Mesendoderm (in vitro differentiated cells): ENCODE measurements around the gene ZNF277.

Experiments used
- DNase-seq: peaks from one replicate; pipeline ENCODE4 v3.0.0; 2013
- H2AK5ac ChIP-seq: 2 replicates; pipeline ENCODE4 v1.6.1; 2013; ENCODE audit warnings: low read length, inconsistent platforms
- H2BK120ac ChIP-seq: 2 replicates; pipeline ENCODE4 v1.6.1; 2013; ENCODE audit warnings: low read depth, mild to moderate bottlenecking, low read length, moderate library complexity, mixed read lengths
- H2BK15ac ChIP-seq: replicated peaks from 2 replicates; pipeline ENCODE4 v1.6.1; 2013; ENCODE audit warnings: low read depth, mild to moderate bottlenecking, moderate library complexity
- H2BK5ac ChIP-seq: 2 replicates; pipeline ENCODE4 v1.6.1; 2013; ENCODE audit warnings: low read length, inconsistent platforms
- H3K18ac ChIP-seq: 2 replicates; pipeline ENCODE4 v1.6.1; 2013; ENCODE audit warnings: mild to moderate bottlenecking, low read length, mixed read lengths
- H3K23ac ChIP-seq: one replicate; pipeline ENCODE4 v1.6.1; 2013; ENCODE audit warnings: low read length
- H3K27ac ChIP-seq: 2 replicates; pipeline ENCODE4 v1.5.1; 2013; ENCODE audit warnings: low read depth, mild to moderate bottlenecking, inconsistent platforms, low read length, moderate library complexity
- H3K27me3 ChIP-seq: 2 replicates; pipeline ENCODE4 v1.6.1; 2013; ENCODE audit warnings: low read length, control low read depth, mild to moderate bottlenecking, inconsistent platforms; ENCODE audit not compliant: insufficient read depth, poor library complexity
- H3K36me3 ChIP-seq: 2 replicates; pipeline ENCODE4 v1.6.1; 2013; ENCODE audit warnings: low read length, inconsistent platforms; ENCODE audit not compliant: control insufficient read depth, insufficient read depth
- H3K4ac ChIP-seq: one replicate; pipeline ENCODE4 v1.6.1; 2013; ENCODE audit warnings: low read depth, mild to moderate bottlenecking, low read length, moderate library complexity
- H3K4me1 ChIP-seq: 2 replicates; pipeline ENCODE4 v1.6.1; 2013; ENCODE audit warnings: low read depth, low read length, inconsistent platforms; ENCODE audit not compliant: control insufficient read depth
- H3K4me2 ChIP-seq: 2 replicates; pipeline ENCODE4 v1.6.1; 2013; ENCODE audit warnings: low read length
- H3K4me3 ChIP-seq: 2 replicates; pipeline ENCODE4 v1.5.1; 2013; ENCODE audit warnings: mild to moderate bottlenecking, low read length
- H3K56ac ChIP-seq: one replicate; pipeline ENCODE4 v1.6.1; 2013; ENCODE audit warnings: low read length
- H3K79me1 ChIP-seq: 2 replicates; pipeline ENCODE4 v1.6.1; 2013; ENCODE audit warnings: low read length, inconsistent platforms
- H3K79me2 ChIP-seq: 2 replicates; pipeline ENCODE4 v1.6.1; 2013; ENCODE audit warnings: mild to moderate bottlenecking, low read length; ENCODE audit not compliant: control insufficient read depth, insufficient read depth
- H3K9ac ChIP-seq: 2 replicates; pipeline ENCODE4 v1.6.1; 2013; ENCODE audit warnings: low read length, inconsistent platforms
- H4K5ac ChIP-seq: one replicate; pipeline ENCODE4 v1.6.1; 2013; ENCODE audit warnings: low read length
- H4K8ac ChIP-seq: one replicate; pipeline ENCODE4 v1.6.1; 2013; ENCODE audit warnings: low read depth, mild to moderate bottlenecking, control low read depth, low read length, moderate library complexity
- WGBS: extraction: QIAGEN DNeasy Blood & Tissue Kit; methylation state at CpG from one replicate; pipeline ENCODE4 v1.1.7; 2013; ENCODE audit warnings: low lambda C conversion rate, missing lambda C conversion rate; ENCODE audit not compliant: insufficient coverage; ENCODE audit errors: extremely low coverage; 5-methylcytosine and 5-hydroxymethylcytosine counted together

Gene ZNF277

DNA sequence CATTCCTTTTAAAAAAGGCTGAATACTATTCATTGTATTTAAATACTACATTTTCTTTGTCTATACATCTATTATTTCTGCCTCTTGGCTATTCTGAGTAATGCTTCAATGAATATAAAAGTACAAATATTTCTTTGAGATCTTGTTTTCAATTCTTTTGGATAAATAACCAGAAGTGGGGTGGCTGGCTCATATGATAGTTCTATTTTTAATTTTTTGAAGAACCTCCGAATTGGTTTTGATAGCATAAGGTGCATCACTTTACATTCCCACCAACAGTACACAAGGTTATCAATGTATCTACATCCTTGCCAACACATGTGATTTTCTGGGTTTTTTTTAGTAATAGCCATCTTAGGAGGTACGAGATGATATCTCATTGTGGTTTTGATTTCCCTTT, 72.5 kb downstream of the ZNF277 start:
- Histone ChIP-seq H3K27ac (no peak overlapping the region), H2BK120ac (no peak overlapping the region), H2BK15ac (no peak overlapping the region), H3K4ac (no peak overlapping the region), H3K18ac (no peak overlapping the region), H3K36me3 (no peaks in the 10 kb centered on the region), H3K4me3 (no peak overlapping the region), H3K27me3 (no peaks in the 10 kb centered on the region), H2AK5ac (no peak overlapping the region), H3K9ac (no peak overlapping the region), H4K5ac (no peak overlapping the region), H3K79me2 (no peaks in the 10 kb centered on the region), H3K79me1 (peaks cover 2% of the 10 kb centered on the region), H4K8ac (no peak overlapping the region), H3K56ac (no peak overlapping the region), H3K4me2 (no peak overlapping the region), H3K23ac (no peak overlapping the region), H2BK5ac (no peak overlapping the region), H3K4me1 (no peaks in the 10 kb centered on the region)
- no peak for DNase-seq
- WGBS = no CpG with 5 or more reads among the region's 2 CpGs

DNA sequence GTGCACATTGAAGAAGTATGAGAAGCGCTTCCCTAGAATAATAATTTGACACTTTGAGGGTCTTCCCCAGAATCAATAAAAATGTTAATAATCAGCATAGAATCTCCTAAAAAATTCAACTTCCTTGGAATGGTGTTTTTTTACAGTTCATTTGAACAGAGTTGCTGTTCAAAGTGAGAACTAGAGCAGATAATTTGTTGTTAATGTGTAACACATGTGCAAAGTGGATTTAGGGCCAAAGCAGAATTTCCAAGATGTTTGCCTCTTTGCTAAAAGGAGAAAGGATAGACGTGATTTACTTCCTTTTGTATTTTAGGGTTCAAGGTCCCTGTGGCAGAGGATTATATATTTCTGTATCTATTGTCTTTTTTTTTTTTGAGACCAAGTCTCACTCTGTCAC, 73.8 kb downstream of the ZNF277 start:
- Histone ChIP-seq H3K4me1 (no peaks in the 10 kb centered on the region), H2AK5ac (no peak overlapping the region), H4K5ac (no peak overlapping the region), H2BK120ac (no peak overlapping the region), H2BK15ac (no peak overlapping the region), H3K4ac (no peak overlapping the region), H3K27me3 (no peaks in the 10 kb centered on the region), H3K4me2 (no peak overlapping the region), H3K36me3 (no peaks in the 10 kb centered on the region), H2BK5ac (no peak overlapping the region), H3K18ac (no peak overlapping the region), H3K27ac (no peak overlapping the region), H3K79me2 (no peaks in the 10 kb centered on the region), H3K79me1 (peaks cover 3% of the 10 kb centered on the region), H3K9ac (no peak overlapping the region), H4K8ac (no peak overlapping the region), H3K4me3 (no peak overlapping the region), H3K23ac (no peak overlapping the region), H3K56ac (no peak overlapping the region)
- no peak for DNase-seq
- WGBS = no CpG with 5 or more reads among the region's 2 CpGs

DNA sequence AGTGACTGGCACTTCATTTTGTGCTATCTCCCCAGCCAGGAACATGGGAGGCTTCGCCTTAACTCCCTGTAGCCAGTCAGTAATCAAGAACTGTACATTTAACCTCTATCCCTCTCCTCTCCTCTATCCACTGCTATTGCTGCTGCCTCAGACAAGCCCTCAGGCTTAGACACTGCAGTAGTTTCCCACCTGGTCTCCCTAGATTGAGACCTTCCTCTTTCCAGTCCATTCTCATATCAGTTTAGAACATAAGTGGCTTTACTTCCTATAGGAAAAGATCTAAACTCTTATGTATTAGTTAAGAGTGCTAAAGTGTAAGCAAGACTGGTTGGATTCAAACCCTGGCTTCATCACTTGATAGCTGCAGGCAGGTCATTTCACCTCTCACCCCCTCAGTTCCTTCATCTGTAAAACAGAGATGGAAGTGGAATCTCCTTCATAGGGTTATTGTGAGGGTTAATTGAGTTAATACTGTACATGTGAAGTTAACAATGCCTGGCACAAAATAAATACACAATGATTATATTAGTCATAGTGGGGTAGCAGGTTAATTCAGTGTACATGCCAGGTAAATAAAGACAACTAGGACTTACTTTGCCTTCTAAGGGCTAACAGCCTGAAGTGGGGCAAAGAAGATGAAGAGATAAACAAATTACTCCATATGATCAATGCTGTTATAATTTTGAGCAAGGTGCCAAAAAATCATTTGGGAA, 76.1 kb downstream of the ZNF277 start:
- H2AK5ac ChIP-seq = no peak overlapping the region
- no peaks in the 10 kb centered on the region for H3K79me2 ChIP-seq
- H2BK120ac ChIP-seq = no peak overlapping the region
- no peak overlapping the region for H4K5ac ChIP-seq
- H3K27me3 ChIP-seq = no peaks in the 10 kb centered on the region
- no peak overlapping the region for H3K27ac ChIP-seq
- H3K36me3 ChIP-seq = no peaks in the 10 kb centered on the region
- H2BK5ac ChIP-seq = no peak overlapping the region
- no peak overlapping the region for H3K4me2 ChIP-seq
- H3K56ac ChIP-seq = no peak overlapping the region
- no peak overlapping the region for H3K23ac ChIP-seq
- no peak overlapping the region for H2BK15ac ChIP-seq
- no peak overlapping the region for H3K18ac ChIP-seq
- H3K4ac ChIP-seq = no peak overlapping the region
- H3K9ac ChIP-seq = no peak overlapping the region
- H3K79me1 ChIP-seq = peaks cover 3% of the 10 kb centered on the region
- WGBS = no CpG with 5 or more reads among the region's 1 CpG
- no peak for DNase-seq
- H3K4me1 ChIP-seq = no peaks in the 10 kb centered on the region
- no peak overlapping the region for H4K8ac ChIP-seq
- H3K4me3 ChIP-seq = no peak overlapping the region

DNA sequence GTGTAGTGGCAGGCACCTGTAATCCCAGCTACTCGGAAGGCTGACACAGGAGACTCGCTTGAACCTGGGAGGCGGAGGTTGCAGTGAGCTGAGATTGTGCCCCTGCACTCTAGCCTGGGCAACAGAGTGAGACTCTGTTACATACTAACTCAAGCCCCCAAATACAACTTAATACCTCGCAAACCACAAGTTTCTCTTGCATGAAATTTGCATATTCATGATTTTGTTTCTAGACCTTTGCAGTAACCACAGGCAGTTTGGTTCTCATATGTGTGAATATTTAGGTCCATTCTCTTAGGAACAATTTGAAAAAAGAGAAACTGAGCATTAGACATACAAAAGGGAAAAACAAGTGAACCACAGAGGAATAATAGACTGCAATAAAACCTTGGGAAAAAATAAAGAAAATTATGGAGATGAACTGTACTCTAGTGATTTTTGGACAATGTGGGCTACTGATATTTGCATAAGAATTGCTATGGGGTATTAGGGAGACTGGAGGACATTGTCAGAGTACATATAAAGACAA, 77.0 kb downstream of the ZNF277 start:
- H3K79me2 ChIP-seq = no peaks in the 10 kb centered on the region
- H3K4me3 ChIP-seq = no peak overlapping the region
- H2BK15ac ChIP-seq = no peak overlapping the region
- DNase-seq = no peak
- H2BK120ac ChIP-seq = no peak overlapping the region
- H3K4me1 ChIP-seq = peaks cover 2% of the 10 kb centered on the region
- no peak overlapping the region for H4K8ac ChIP-seq
- H3K23ac ChIP-seq = no peak overlapping the region
- no peak overlapping the region for H2AK5ac ChIP-seq
- no peak overlapping the region for H3K9ac ChIP-seq
- no peak overlapping the region for H3K18ac ChIP-seq
- H3K4me2 ChIP-seq = no peak overlapping the region
- H3K36me3 ChIP-seq = no peaks in the 10 kb centered on the region
- H3K56ac ChIP-seq = no peak overlapping the region
- no peaks in the 10 kb centered on the region for H3K27me3 ChIP-seq
- no peak overlapping the region for H3K4ac ChIP-seq
- no peak overlapping the region for H3K27ac ChIP-seq
- H3K79me1 ChIP-seq = peaks cover 3% of the 10 kb centered on the region
- H4K5ac ChIP-seq = no peak overlapping the region
- no CpG with 5 or more reads among the region's 4 CpGs for whole genome bisulfite sequencing
- H2BK5ac ChIP-seq = no peak overlapping the region

DNA sequence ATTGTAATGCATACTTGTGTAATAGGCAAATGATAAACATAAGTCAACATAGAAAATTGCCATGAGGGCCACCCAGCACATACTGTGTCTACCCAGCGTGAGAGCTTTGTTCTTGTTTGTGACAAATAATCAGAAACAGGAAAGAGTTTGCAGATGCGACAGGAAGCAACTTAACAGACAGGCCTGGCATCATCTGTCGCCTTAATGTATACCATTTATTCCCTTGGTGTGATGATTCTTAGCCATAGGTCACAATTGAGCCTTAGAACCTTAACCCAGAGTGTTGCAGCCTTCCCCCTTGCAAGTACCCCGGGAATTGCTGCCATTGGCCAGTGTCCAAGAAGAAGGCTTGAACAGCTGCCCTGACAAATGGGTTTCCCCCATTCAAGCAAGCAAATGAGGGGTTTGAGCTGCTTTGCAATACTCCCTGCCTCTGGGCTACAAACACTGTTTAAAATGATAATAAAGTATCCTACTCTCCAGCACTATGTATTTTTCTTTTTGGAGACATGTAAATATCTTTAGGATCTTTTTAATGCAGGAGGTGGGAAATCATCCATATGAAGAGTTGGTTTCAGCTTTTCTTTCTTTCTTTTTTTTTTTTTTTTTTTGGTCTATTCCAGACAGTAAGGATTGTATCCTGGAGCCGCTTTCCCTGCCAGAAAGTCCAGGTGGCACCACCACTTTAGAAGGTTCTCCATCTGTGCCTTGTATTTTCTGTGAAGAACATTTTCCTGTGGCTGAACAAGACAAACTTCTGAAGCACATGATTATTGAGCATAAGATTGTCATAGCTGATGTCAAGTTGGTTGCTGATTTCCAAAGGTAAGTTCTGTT, 80.0 kb downstream of the ZNF277 start:
- Histone ChIP-seq H3K27ac (no peak overlapping the region), H2BK120ac (no peak overlapping the region), H3K79me1 (peaks cover 2% of the 10 kb centered on the region), H4K8ac (no peak overlapping the region), H3K9ac (no peak overlapping the region), H3K4ac (no peak overlapping the region), H4K5ac (no peak overlapping the region), H3K79me2 (no peaks in the 10 kb centered on the region), H3K4me2 (no peak overlapping the region), H2BK15ac (no peak overlapping the region), H3K4me1 (peaks cover 4% of the 10 kb centered on the region), H2AK5ac (no peak overlapping the region), H2BK5ac (no peak overlapping the region), H3K27me3 (no peaks in the 10 kb centered on the region), H3K23ac (no peak overlapping the region), H3K18ac (no peak overlapping the region), H3K4me3 (no peak overlapping the region), H3K36me3 (no peaks in the 10 kb centered on the region), H3K56ac (no peak overlapping the region)
- no CpG with 5 or more reads among the region's 5 CpGs for WGBS
- no peak for DNase-seq
